Hepatocyte (in vitro differentiated cells): ENCODE measurements around the gene TMEM184C.

ENCODE experiments used
- EZH2 ChIP-seq: fragments of 200-600 bp; sonication (generic); IDR thresholded peaks from 2 replicates; pipeline ENCODE4 v1.6.1; 2016; ENCODE audit warnings: antibody characterized with exemption, mild to moderate bottlenecking, borderline replicate concordance
- TF ChIP-seq, protein P1 (sequence below): fragments of 200-600 bp; sonication (generic); IDR thresholded peaks from 2 replicates; pipeline ENCODE4 v1.5.1; 2016; ENCODE audit warnings: antibody characterized with exemption, mild to moderate bottlenecking; ENCODE audit not compliant: poor library complexity

DNA sequence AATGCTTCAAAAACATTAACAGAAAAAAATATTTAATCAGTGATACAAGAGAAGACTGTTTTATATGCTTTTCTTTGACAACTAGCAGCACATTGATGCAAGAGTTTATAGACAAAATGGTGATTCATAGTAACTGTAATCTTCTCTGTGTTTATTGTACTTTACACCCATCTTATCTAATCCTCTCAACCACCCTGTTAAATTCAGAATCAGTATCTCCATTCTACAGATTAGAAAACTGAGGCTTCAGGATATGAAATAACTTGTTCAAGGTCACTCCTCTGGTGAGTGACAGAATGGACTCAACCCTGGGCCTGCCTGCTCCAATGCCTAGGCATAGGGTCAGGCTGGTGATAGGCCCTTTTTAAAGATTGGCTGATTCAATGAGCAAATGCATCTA lies 26.1 kb upstream of the TMEM184C start:
- TF ChIP-seq, protein P1, sequence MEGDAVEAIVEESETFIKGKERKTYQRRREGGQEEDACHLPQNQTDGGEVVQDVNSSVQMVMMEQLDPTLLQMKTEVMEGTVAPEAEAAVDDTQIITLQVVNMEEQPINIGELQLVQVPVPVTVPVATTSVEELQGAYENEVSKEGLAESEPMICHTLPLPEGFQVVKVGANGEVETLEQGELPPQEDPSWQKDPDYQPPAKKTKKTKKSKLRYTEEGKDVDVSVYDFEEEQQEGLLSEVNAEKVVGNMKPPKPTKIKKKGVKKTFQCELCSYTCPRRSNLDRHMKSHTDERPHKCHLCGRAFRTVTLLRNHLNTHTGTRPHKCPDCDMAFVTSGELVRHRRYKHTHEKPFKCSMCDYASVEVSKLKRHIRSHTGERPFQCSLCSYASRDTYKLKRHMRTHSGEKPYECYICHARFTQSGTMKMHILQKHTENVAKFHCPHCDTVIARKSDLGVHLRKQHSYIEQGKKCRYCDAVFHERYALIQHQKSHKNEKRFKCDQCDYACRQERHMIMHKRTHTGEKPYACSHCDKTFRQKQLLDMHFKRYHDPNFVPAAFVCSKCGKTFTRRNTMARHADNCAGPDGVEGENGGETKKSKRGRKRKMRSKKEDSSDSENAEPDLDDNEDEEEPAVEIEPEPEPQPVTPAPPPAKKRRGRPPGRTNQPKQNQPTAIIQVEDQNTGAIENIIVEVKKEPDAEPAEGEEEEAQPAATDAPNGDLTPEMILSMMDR, result no peak
- no peak for TF ChIP-seq EZH2
